ENCODE measurements around the gene NMRAL1.

GRCh38 chr16:4419402-4419959, 54.9 kb downstream of the NMRAL1 start:
- TF ChIP-seq CTCF (IDR thresholded peaks at IDR 0.05) (no peak), POLR2A (IDR thresholded peaks at IDR 0.05) (no peak)

Measured in ovary (tissue), 3 donors.